Heart right ventricle (tissue), 16 donors: ENCODE data around the gene C3orf20. TPM values are rescaled to one million over a fixed set of nuclear protein-coding genes. Genes with fewer than 3 reads are reported as not detected.

Experiments
- ATAC-seq, 8 donors: fragments of 200-7000 bp; cut with Tn5 transposase; one replicate each; pipeline ENCODE4 v1.9.1; 2020; ENCODE audit warnings: mild to moderate bottlenecking in 8 of 8, moderate library complexity in 8 of 8, moderate number of reproducible peaks in 1 of 8
- DNase-seq, 2 donors: peaks; one replicate each; pipeline ENCODE4 v3.0.0-alpha.2; 2020
- H3K27ac ChIP-seq, 10 donors: fragments of 200-600 bp; sonication (generic) in 2 of 10; one replicate each; pipeline versions ENCODE4 v1.5.0 to v1.8.0; 2020 to 2022; ENCODE audit warnings: mild to moderate bottlenecking in 3 of 10
- H3K27me3 ChIP-seq, 7 donors: fragments of 200-600 bp; one replicate each; pipeline ENCODE4 v1.8.0; 2021 to 2022; ENCODE audit warnings: mild to moderate bottlenecking in 2 of 7
- H3K36me3 ChIP-seq, 9 donors: fragments of 200-600 bp; sonication (generic) in 1 of 9; one replicate each; pipeline versions ENCODE4 v1.5.0 to v1.8.0; 2020 to 2022; ENCODE audit warnings: mild to moderate bottlenecking in 2 of 9
- H3K4me1 ChIP-seq, 9 donors: fragments of 200-600 bp; sonication (generic) in 1 of 9; one replicate each; pipeline versions ENCODE4 v1.5.0 to v1.8.0; 2020 to 2022; ENCODE audit warnings: mild to moderate bottlenecking in 4 of 9
- H3K4me3 ChIP-seq, 10 donors: fragments of 200-600 bp; sonication (generic) in 2 of 10; one replicate each; pipeline versions ENCODE4 v1.5.0 to v1.8.0; 2020 to 2022; ENCODE audit warnings: mild to moderate bottlenecking in 7 of 10, moderate library complexity in 2 of 10
- H3K9me3 ChIP-seq, 11 donors: fragments of 200-600 bp in 10 of 11; sonication (generic) in 2 of 11; one replicate each; pipeline versions ENCODE4 v1.5.0 to v1.8.0; 2013 to 2022; ENCODE audit warnings: mild to moderate bottlenecking in 2 of 11, control low read depth in 1 of 11, moderate library complexity in 1 of 11
- CTCF ChIP-seq, 9 donors: fragments of 200-600 bp; sonication (generic) in 2 of 9; IDR thresholded peaks; one replicate each; pipeline versions ENCODE4 v1.5.0 to v1.8.0; 2021 to 2022; ENCODE audit warnings: antibody characterized with exemption in 9 of 9, mild to moderate bottlenecking in 5 of 9, moderate library complexity in 1 of 9
- WGBS, 2 donors: extraction: QIAGEN DNeasy Blood & Tissue Kit; methylation state at CpG; one replicate each; pipeline ENCODE4 v1.1.7; 2013; ENCODE audit warnings: inconsistent platforms in 1 of 2; 5-methylcytosine and 5-hydroxymethylcytosine counted together
- intact Hi-C, 10 donors: fragments of 100-400 bp; cut with DNase I; formaldehyde crosslinking; loops; one replicate each; pipeline versions ENCODE4 v1.11.1 to v1.14.2; 2022
- polyA plus RNA-seq, 2 donors: library from polyadenylated mRNA; stranded (reverse); fragments of 200-250 nt; gene quantifications; one replicate each; pipeline ENCODE4 v1.2.3, GENCODE V29; 2013
- total RNA-seq, 10 donors: library from RNA; stranded (reverse); fragmentation: NEBNext Ultra II Directional in 3 of 10; extraction: Animal tissue kit (Norgen Biotek cat#: 25700) in 3 of 10; gene quantifications; one replicate each; pipeline versions ENCODE4 v1.2.1 to v1.2.4, GENCODE V29; 2021 to 2023
- donor health status: Arrhythmogenic right ventricular cardiomyopathy.
- donor health status: ischemic (EF 13 %, LVEDD 7.1; RV severe dilation, severe dysfunction).
- donor health status: healthy with polysubstance abuse.
- donor health status: DM: no; HTN: yes; CAD: no.
- donor health status: DM: no; HTN: no; CAD: no.
- donor health status: ischemic (EF 25% LVEDD 6.9; RV normal size, moderate dysfunction).
- donor health status: ischemic (EF 25% LVEDD 5.7; RV mildly dilated, moderate dysfunction).
- donor health status: healthy.
- donor health status: DM: yes; HTN: yes; CAD: no.
- donor health status: Ischemic cardiomyopathy.
- donor health status: ischemic (EF 35%, LVEDD 5.7; RV mildly dilated, moderate dysfunction).
- donor health status: nonischemic (EF 11% LVEDD 7.7; RV severe dilation, severe dysfunction).
- donor health status: DM: yes; HTN: yes; CAD: no.
- donor health status: PGD.
- donor health status: ischemic (EF 29% LVEDD 5.4; RV normal size, mild dysfunction).
- donor health status: nonischemic (EF 23%, LVEDD 6.1; RV moderate dilation, normal function).

C3orf20 gene
- total and polyA plus RNA-seq, 12 donors: 0.10 to 0.36 (median 0.16) TPM; not detected in 7

- TF ChIP-seq CTCF (IDR thresholded peaks at IDR 0.05): no peak
- peaks cover 0 to 16% (median 10%) of the 10 kb centered on the region in 11 donors for H3K9me3 ChIP-seq
- no peak overlapping the region for H3K27ac ChIP-seq
- no peaks in the 10 kb centered on the region for H3K27me3 ChIP-seq
- no peaks in the 10 kb centered on the region for H3K36me3 ChIP-seq
- no peak overlapping the region for H3K4me3 ChIP-seq
- no peak for DNase-seq
- ATAC-seq: no peak
- intact Hi-C loops: no loop called here
- 61 to 81% methylated on average over 1 of the region's 1 CpG for WGBS, 2 donors
- H3K4me1 ChIP-seq: no peaks in the 10 kb centered on the region
Measured at GRCh38 chr3:14717307-14717706, 42.4 kb downstream of the C3orf20 start.

- no peak for ATAC-seq
- no peak for TF ChIP-seq CTCF (IDR thresholded peaks at IDR 0.05)
- no peak overlapping the region for H3K4me3 ChIP-seq
Measured at GRCh38 chr3:14718539-14718938, 43.6 kb downstream of the C3orf20 start.

GRCh38 chr3:14719006-14719405 lies 44.1 kb downstream of the C3orf20 start:
- H3K4me3 ChIP-seq: no peak overlapping the region
- H3K27ac ChIP-seq: no peak overlapping the region
- TF ChIP-seq CTCF (IDR thresholded peaks at IDR 0.05): no peak
- peaks cover 0 to 3% (median under 1%) of the 10 kb centered on the region in 9 donors for H3K4me1 ChIP-seq
- WGBS, 2 donors: 87 to 91% methylated on average over 2 of the region's 2 CpGs
- intact Hi-C loops: no loop called here
- no peak for DNase-seq
- no peaks in the 10 kb centered on the region for H3K36me3 ChIP-seq
- H3K9me3 ChIP-seq: no peaks in the 10 kb centered on the region
- ATAC-seq: no peak
- H3K27me3 ChIP-seq: no peaks in the 10 kb centered on the region

More at GRCh38 chr3:14718539-14718938, 43.6 kb downstream of the C3orf20 start:
- intact Hi-C loops: no loop called here
- no peak for DNase-seq
- Histone ChIP-seq H3K4me1 (no peaks in the 10 kb centered on the region), H3K27ac (no peak overlapping the region), H3K36me3 (no peaks in the 10 kb centered on the region), H3K27me3 (no peaks in the 10 kb centered on the region), H3K9me3 (peaks cover 0 to 3% (median 0%) of the 10 kb centered on the region in 11 donors)
- WGBS, 2 donors: 92 to 99% methylated on average over 2 of the region's 2 CpGs

- TF ChIP-seq CTCF (IDR thresholded peaks at IDR 0.05): no peak
- H3K36me3 ChIP-seq: no peaks in the 10 kb centered on the region
- DNase-seq (no peak), ATAC-seq (no peak)
- no peak overlapping the region for H3K27ac ChIP-seq
- no peak overlapping the region for H3K4me3 ChIP-seq
- peaks cover 6 to 26% (median 20%) of the 10 kb centered on the region in 9 donors for H3K4me1 ChIP-seq
- intact Hi-C loops: no loop called here
- H3K9me3 ChIP-seq: no peaks in the 10 kb centered on the region
- 80 to 88% methylated on average over 8 of the region's 8 CpGs for WGBS, 2 donors
- H3K27me3 ChIP-seq: no peaks in the 10 kb centered on the region
Measured at GRCh38 chr3:14721126-14721864, 46.4 kb downstream of the C3orf20 start.
